CD4-positive, alpha-beta T cell (primary cell): ENCODE results near the gene HPCAL1. TPM values are rescaled to one million over a fixed set of nuclear protein-coding genes. Genes with fewer than 3 reads are reported as not detected.

Experiments
- ATAC-seq: fragments of 200-7000 bp; cut with Tn5 transposase; one replicate; pipeline ENCODE4 v1.10.0; 2022; ENCODE audit warnings: mild to moderate bottlenecking; ENCODE audit not compliant: poor library complexity
- CTCF ChIA-PET: fragments of 350-600 bp; sonication (Branson Sonifier 250); formaldehyde crosslinking; loops from one replicate; lab custom pipeline; 2021; ENCODE audit warnings: antibody characterized with exemption, inconsistent platforms; lab: Charles Lee
- POLR2A ChIA-PET: fragments of 350-600 bp; sonication (Branson Sonifier 250); formaldehyde crosslinking; loops from one replicate; lab custom pipeline; 2021; ENCODE audit warnings: antibody characterized with exemption, inconsistent platforms; lab: Charles Lee
- DNase-seq, 14 experiments: peaks; one replicate each; pipeline ENCODE4 v3.0.0-alpha.2; 2013 to 2020; ENCODE audit warnings: mixed read lengths in 2 of 14
- H3K27ac ChIP-seq, 2 donors: one replicate each; pipeline versions ENCODE4 v1.5.1 to v1.7.0; 2013; ENCODE audit warnings: low read length in 2 of 2, low read depth in 1 of 2, mild to moderate bottlenecking in 1 of 2
- H3K27me3 ChIP-seq, 2 experiments: 1 replicate in 1 of 2; 2 replicates in 1 of 2; pipeline versions ENCODE4 v1.6.1 to v1.7.0; 2013; ENCODE audit warnings: low read length in 2 of 2, control low read depth in 1 of 2, mild to moderate bottlenecking in 1 of 2, moderate library complexity in 1 of 2; ENCODE audit not compliant: insufficient read depth in 2 of 2, control insufficient read depth in 1 of 2
- H3K36me3 ChIP-seq: one replicate; pipeline ENCODE4 v1.6.1; 2013; ENCODE audit warnings: low read length, control low read depth; ENCODE audit not compliant: insufficient read depth
- H3K4me1 ChIP-seq: one replicate; pipeline ENCODE4 v1.6.1; 2013; ENCODE audit warnings: low read length, control low read depth; ENCODE audit not compliant: insufficient read depth
- H3K4me3 ChIP-seq: one replicate; pipeline ENCODE4 v1.5.1; 2013; ENCODE audit warnings: mild to moderate bottlenecking, low read length, moderate library complexity
- H3K9me3 ChIP-seq, 2 experiments: 1 replicate in 1 of 2; 2 replicates in 1 of 2; pipeline versions ENCODE4 v1.6.1 to v1.7.0; 2013; ENCODE audit warnings: low read length in 2 of 2, mild to moderate bottlenecking in 2 of 2, control low read depth in 1 of 2, moderate library complexity in 1 of 2; ENCODE audit not compliant: control insufficient read depth in 1 of 2, insufficient read depth in 1 of 2
- H3K27ac Mint-ChIP-seq: one replicate; pipeline ENCODE4 v1.8.0; 2020; ENCODE audit warnings: mixed read lengths
- H3K27me3 Mint-ChIP-seq: one replicate; pipeline ENCODE4 v1.8.0; 2021; ENCODE audit warnings: mixed read lengths
- H3K36me3 Mint-ChIP-seq: one replicate; pipeline ENCODE4 v1.8.0; 2021; ENCODE audit warnings: low read depth, mixed read lengths
- H3K4me1 Mint-ChIP-seq: one replicate; pipeline ENCODE4 v1.8.0; 2021; ENCODE audit warnings: low read depth, mixed read lengths
- H3K4me3 Mint-ChIP-seq: one replicate; pipeline ENCODE4 v1.8.0; 2020; ENCODE audit warnings: mild to moderate bottlenecking, mixed read lengths
- H3K9me3 Mint-ChIP-seq: one replicate; pipeline ENCODE4 v1.8.0; 2020; ENCODE audit warnings: mixed read lengths
- intact Hi-C, 2 experiments: fragments of 100-400 bp; cut with DNase I in 1 of 2; cut with micrococcal nuclease in 1 of 2; formaldehyde crosslinking; loops; one replicate each; pipeline versions ENCODE4 v1.15.1 to v1.9.0; 2023 to 2025; cut with DNase I, micrococcal nuclease
- total RNA-seq, 174 experiments: library from RNA in 2 of 174; stranded (reverse) in 2 of 174; gene quantifications; one replicate each; pipeline ENCODE4 v1.2.3 and lab custom pipeline; 2021 to 2026
- TF ChIP-seq, protein P1 (sequence below): fragments of 200-600 bp; IDR thresholded peaks from one replicate; pipeline ENCODE4 v1.8.0; 2022; ENCODE audit warnings: antibody characterized with exemption, mild to moderate bottlenecking

The HPCAL1 gene
- total RNA-seq, 2 experiments from 2014 or later = 24.9 to 27.9 TPM

DNA sequence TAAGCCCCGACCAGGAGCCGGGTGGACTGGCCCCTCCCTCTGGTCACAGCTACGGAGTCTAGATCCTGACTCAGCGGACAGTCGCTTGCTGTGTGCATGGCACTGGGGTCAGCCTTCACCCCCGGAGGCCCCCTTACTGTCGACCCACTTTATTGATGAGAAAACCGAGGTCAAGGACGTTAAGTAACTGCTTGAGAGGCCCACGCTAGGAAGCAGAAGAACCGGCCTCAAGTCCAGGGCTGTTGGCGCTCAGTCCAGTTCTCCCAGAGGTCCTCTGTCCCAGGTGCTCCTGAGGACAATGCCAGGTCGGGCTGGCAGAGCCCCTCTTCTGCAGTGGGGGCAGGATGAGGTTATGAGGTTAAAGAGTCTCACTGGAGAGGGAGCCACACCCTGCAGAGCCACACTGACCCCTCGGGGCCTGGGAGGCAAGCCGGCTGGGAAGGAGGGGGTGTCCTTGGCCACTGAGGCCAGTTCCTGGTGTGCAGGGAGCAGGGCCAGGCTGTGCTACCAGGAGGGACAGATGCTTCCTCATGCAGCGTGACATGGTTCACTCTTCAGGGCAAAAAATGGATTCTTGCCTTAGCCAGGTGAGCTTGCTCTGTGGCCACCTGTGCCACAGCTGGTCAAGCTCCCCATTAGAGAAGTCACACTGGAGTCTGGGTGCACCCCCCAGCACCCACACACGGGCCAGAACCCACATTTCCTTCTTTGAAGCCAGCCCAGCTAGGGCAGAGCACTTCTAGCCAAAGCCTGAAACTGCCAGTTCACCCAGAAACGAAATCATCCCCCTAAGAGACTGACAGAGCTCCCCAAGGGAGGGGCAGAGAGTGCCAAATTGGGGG is 47.3 kb upstream of the HPCAL1 start:
- Mint-ChIP-seq H3K27ac (no peak overlapping the region), H3K4me3 (no peak overlapping the region)
- POLR2A ChIA-PET = no interaction called here

DNA sequence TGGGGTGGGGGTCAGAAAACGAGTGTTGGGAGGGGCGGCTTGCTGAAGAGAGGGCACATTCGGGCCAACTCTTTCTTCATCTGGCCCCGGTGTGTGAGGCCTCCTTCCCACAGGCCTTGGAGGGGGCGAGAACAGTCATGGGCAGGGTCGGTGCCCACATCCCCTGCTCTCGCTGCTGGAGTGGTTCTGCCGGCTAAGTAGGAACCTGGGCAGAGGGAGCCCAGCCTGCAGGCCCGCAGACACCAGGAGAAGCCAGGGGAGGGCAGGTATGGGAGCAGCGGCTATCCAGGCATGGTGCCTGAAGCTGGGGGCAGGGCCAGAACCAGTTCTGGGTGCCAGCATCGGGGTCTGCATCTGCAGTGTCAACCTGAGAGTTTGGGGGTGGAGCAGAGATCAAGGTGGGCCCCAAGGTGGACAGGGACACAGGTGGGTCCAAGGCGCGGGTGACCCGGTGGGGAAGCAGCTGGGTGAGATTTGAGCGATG is 46.6 kb upstream of the HPCAL1 start:
- no peak overlapping the region for H3K27ac ChIP-seq
- no peaks in the 10 kb centered on the region for H3K4me1 ChIP-seq
- Mint-ChIP-seq H3K27me3 (no peaks in the 10 kb centered on the region), H3K27ac (no peak overlapping the region), H3K4me1 (no peaks in the 10 kb centered on the region), H3K36me3 (no peaks in the 10 kb centered on the region), H3K9me3 (no peaks in the 10 kb centered on the region), H3K4me3 (no peak overlapping the region)
- DNase-seq = no peak
- POLR2A ChIA-PET = no interaction called here
- H3K4me3 ChIP-seq = no peak overlapping the region
- H3K9me3 ChIP-seq = no peaks in the 10 kb centered on the region
- intact Hi-C loops = no loop called here
- no peak for ATAC-seq
- TF ChIP-seq, protein P1, sequence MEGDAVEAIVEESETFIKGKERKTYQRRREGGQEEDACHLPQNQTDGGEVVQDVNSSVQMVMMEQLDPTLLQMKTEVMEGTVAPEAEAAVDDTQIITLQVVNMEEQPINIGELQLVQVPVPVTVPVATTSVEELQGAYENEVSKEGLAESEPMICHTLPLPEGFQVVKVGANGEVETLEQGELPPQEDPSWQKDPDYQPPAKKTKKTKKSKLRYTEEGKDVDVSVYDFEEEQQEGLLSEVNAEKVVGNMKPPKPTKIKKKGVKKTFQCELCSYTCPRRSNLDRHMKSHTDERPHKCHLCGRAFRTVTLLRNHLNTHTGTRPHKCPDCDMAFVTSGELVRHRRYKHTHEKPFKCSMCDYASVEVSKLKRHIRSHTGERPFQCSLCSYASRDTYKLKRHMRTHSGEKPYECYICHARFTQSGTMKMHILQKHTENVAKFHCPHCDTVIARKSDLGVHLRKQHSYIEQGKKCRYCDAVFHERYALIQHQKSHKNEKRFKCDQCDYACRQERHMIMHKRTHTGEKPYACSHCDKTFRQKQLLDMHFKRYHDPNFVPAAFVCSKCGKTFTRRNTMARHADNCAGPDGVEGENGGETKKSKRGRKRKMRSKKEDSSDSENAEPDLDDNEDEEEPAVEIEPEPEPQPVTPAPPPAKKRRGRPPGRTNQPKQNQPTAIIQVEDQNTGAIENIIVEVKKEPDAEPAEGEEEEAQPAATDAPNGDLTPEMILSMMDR = no peak
- H3K36me3 ChIP-seq = no peaks in the 10 kb centered on the region
- CTCF ChIA-PET = no interaction called here
- H3K27me3 ChIP-seq = peaks cover 0 to 2% of the 10 kb centered on the region in 2 experiments

More for the DNA sequence above, 47.3 kb upstream of the HPCAL1 start:
- no peaks in the 10 kb centered on the region for H3K4me1 ChIP-seq
- H3K27ac ChIP-seq = no peak overlapping the region
- H3K36me3 Mint-ChIP-seq = no peaks in the 10 kb centered on the region
- DNase-seq (no peak), ATAC-seq (no peak)
- no peaks in the 10 kb centered on the region for H3K36me3 ChIP-seq
- no peaks in the 10 kb centered on the region for H3K4me1 Mint-ChIP-seq
- peaks cover 0 to 3% of the 10 kb centered on the region in 2 experiments for H3K9me3 ChIP-seq
- CTCF ChIA-PET = no interaction called here
- H3K9me3 Mint-ChIP-seq = peaks cover 3% of the 10 kb centered on the region
- TF ChIP-seq, protein P1 = no peak
- no peak overlapping the region for H3K4me3 ChIP-seq
- H3K27me3 ChIP-seq = peaks cover 0 to 2% of the 10 kb centered on the region in 2 experiments
- intact Hi-C loops = no loop called here
- no peaks in the 10 kb centered on the region for H3K27me3 Mint-ChIP-seq

DNA sequence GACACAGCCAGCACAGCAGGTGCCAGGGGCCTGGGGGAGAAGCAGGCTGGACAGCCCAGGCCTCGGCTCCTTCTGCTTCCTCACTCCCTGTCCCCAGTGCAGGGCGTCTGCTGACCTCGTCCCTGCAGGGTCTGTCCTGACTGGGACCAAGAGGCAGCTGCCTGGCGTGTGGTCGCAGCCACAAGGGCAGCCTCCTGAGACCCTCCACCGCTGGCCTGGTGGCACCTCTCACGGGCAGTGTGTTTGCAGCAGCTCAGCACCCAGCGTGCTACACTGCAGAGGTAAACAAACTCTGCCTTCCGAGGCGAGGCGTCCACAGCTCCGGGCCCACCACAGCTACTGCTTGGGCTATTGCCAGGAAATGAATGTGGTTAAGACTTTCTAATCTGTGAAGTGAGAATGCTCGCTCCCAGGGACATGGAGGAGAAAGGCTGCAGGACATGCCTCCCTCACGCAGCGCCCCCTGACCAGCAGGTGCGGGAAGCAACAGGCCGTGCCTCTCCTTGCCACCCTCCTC is 46.1 kb upstream of the HPCAL1 start:
- no peak for ATAC-seq
- no peaks in the 10 kb centered on the region for H3K36me3 Mint-ChIP-seq

More for the DNA sequence above, 46.1 kb upstream of the HPCAL1 start:
- no peak for DNase-seq
- H3K27ac ChIP-seq = no peak overlapping the region
- Mint-ChIP-seq H3K4me3 (no peak overlapping the region), H3K4me1 (no peaks in the 10 kb centered on the region), H3K27me3 (no peaks in the 10 kb centered on the region), H3K9me3 (no peaks in the 10 kb centered on the region), H3K27ac (no peak overlapping the region)
- intact Hi-C loops = no loop called here
- H3K4me1 ChIP-seq = no peaks in the 10 kb centered on the region
- H3K9me3 ChIP-seq = no peaks in the 10 kb centered on the region
- TF ChIP-seq, protein P1 = no peak
- peaks cover 0 to 2% of the 10 kb centered on the region in 2 experiments for H3K27me3 ChIP-seq
- ChIA-PET POLR2A (no interaction called here), CTCF (no interaction called here)
- H3K36me3 ChIP-seq = no peaks in the 10 kb centered on the region
- no peak overlapping the region for H3K4me3 ChIP-seq
